Esophagus squamous epithelium (tissue), 4 donors: ENCODE results near the gene TRAT1.

ENCODE experiments used
- POLR2A ChIP-seq, 4 donors: fragments of 450-650 bp; IDR thresholded peaks; one replicate each; pipeline ENCODE4 v1.6.1; 2017; ENCODE audit warnings: antibody characterized with exemption in 4 of 4, mild to moderate bottlenecking in 4 of 4, moderate library complexity in 3 of 4
- TF ChIP-seq, protein P1 (sequence below), 6 experiments: fragments of 450-650 bp in 4 of 6; fragments of 200-600 bp in 2 of 6; sonication (generic) in 2 of 6; IDR thresholded peaks; one replicate each; pipeline ENCODE4 v1.5.1; 2016 to 2019; ENCODE audit warnings: antibody characterized with exemption in 6 of 6, mild to moderate bottlenecking in 4 of 6, moderate library complexity in 4 of 6

DNA sequence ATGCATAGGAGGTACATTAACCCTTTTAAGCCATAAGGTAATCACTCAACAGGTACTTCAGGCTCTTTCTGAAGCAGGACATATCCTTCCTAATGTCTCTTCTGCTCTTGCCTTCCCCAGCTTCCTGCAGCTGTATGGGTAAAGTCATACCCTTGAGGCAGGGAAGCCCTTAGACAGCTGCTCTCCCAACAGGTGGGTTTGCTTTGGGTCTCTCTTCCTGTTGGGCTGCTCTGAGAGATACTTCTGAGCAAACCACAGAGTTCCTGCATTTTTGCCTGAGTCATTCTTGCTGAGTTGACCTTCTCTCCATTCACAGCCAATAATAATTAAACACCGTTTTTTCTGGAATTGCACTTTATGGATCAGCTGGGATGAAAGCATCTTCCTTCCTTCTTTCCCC is 2.0 kb upstream of the TRAT1 start:
- TF ChIP-seq, protein P1, sequence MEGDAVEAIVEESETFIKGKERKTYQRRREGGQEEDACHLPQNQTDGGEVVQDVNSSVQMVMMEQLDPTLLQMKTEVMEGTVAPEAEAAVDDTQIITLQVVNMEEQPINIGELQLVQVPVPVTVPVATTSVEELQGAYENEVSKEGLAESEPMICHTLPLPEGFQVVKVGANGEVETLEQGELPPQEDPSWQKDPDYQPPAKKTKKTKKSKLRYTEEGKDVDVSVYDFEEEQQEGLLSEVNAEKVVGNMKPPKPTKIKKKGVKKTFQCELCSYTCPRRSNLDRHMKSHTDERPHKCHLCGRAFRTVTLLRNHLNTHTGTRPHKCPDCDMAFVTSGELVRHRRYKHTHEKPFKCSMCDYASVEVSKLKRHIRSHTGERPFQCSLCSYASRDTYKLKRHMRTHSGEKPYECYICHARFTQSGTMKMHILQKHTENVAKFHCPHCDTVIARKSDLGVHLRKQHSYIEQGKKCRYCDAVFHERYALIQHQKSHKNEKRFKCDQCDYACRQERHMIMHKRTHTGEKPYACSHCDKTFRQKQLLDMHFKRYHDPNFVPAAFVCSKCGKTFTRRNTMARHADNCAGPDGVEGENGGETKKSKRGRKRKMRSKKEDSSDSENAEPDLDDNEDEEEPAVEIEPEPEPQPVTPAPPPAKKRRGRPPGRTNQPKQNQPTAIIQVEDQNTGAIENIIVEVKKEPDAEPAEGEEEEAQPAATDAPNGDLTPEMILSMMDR (IDR thresholded peaks at IDR 0.05) = no peak
- no peak for TF ChIP-seq POLR2A (IDR thresholded peaks at IDR 0.05)
